Stimulated activated CD8-positive, alpha-beta memory T cell treated with anti-CD3 and anti-CD28 coated beads, Interleukin-12 subunit alpha, Interleukin-12 subunit beta, amount 100 ng/mL, for 24 hours (primary cell): Measurements from ENCODE around the gene TSHZ2.
"Not testable (repeated sequence)": the region's sequence is repeated elsewhere in the genome, so short reads cannot be mapped to it uniquely, and the experiment has no call there.

Source experiments
- DNase-seq: peaks from one replicate; pipeline ENCODE4 v3.0.0-alpha.2; 2020; ENCODE audit errors: extremely low read depth

The TSHZ2 gene

GRCh38 chr20:53085720-53086119 lies 113.6 kb downstream of the TSHZ2 start:
- DNase-seq = no peak

GRCh38 chr20:53087037-53087777 lies 115.0 kb downstream of the TSHZ2 start:
- no peak for DNase-seq

GRCh38 chr20:53088786-53089185 lies 116.6 kb downstream of the TSHZ2 start:
- no peak for DNase-seq

- not testable (repeated sequence) for DNase-seq
Observed at GRCh38 chr20:53089851-53090250, 117.7 kb downstream of the TSHZ2 start.

- no peak for DNase-seq
Observed at GRCh38 chr20:53091789-53092188, 119.6 kb downstream of the TSHZ2 start.

DNA sequence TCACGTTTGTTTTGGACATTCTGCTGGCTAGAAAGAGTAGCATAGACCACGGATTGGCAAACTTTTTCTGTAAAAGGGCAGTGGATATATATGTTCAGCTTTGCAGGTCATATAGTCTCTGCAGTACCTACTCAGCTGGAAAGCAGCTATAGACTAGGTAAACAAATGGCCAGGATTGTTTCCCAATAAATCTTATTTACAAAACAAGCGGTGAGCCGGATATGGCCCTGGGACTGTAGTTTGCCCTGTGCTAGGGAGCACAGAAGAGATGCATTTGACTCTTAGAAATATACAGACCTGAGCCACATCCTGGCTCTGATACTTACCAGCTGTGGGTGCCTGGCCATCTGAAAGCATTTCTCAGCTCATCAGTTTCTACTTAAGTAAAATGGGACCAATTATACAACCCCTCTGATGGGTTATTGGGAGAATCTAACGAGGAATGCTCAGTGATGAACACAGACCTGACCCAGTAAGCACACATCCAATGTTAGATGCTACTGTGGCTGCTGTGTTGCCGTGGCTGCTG lies 120.7 kb downstream of the TSHZ2 start:
- no peak for DNase-seq

- DNase-seq = no peak
Observed at GRCh38 chr20:53097371-53097770, 125.2 kb downstream of the TSHZ2 start.

DNA sequence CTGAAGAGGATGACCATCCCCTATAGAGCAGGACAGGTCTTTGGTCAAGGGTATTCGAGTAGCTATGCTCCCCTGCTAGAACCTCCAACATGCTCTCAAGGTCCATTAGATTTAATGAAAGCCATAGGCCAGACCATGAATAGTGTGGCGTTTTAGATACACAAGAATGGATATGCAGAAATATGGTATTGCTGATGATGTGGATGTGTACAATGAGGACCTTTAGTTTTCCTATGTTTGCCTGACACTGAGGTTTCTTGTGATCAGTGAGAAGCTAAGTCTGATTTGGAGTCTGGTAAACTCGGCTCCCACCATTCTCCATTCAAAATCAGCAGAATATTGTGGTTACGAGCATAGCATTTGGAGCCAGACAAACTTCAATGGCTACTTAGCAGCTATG lies 125.6 kb downstream of the TSHZ2 start:
- DNase-seq = no peak

DNA sequence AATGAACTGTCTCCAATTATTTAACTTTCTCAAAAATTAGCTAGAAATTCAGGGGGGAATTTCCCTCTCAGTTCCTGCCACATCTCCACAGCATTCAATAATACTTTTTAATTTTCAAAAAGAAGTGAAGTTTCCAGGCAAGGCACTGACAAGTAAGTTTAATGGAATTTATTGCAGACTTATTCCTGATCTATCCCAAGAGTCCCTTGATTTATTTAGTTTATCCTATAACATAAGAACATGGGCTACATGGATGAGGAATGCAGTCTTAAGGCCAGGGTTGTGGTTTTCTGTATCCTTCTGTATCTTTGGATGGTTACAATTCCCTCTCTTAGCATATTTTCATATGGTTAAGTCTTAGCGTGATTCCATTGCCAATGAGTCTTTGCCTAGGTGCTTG lies 126.5 kb downstream of the TSHZ2 start:
- DNase-seq = no peak

DNA sequence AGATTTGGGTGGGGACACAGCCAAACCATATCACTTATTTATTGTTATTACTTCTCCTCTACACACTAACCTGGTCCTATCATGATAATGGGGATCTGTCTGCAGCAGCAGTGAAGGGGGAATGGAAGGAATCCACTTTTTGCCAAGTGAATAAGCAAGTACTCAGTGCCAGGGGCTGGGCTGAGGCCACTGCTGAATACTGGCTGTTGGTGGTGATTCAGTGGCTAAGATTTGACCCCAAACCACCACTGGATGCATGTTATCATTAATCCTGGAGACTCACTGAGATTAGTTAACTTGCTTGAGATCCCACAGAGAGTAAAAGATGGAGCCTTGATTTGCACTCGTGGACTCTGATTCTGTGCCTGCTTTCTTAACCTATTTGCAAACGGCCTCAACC lies 127.7 kb downstream of the TSHZ2 start:
- no peak for DNase-seq

- DNase-seq = no peak
Observed at GRCh38 chr20:53100476-53100911, 128.3 kb downstream of the TSHZ2 start.

DNA sequence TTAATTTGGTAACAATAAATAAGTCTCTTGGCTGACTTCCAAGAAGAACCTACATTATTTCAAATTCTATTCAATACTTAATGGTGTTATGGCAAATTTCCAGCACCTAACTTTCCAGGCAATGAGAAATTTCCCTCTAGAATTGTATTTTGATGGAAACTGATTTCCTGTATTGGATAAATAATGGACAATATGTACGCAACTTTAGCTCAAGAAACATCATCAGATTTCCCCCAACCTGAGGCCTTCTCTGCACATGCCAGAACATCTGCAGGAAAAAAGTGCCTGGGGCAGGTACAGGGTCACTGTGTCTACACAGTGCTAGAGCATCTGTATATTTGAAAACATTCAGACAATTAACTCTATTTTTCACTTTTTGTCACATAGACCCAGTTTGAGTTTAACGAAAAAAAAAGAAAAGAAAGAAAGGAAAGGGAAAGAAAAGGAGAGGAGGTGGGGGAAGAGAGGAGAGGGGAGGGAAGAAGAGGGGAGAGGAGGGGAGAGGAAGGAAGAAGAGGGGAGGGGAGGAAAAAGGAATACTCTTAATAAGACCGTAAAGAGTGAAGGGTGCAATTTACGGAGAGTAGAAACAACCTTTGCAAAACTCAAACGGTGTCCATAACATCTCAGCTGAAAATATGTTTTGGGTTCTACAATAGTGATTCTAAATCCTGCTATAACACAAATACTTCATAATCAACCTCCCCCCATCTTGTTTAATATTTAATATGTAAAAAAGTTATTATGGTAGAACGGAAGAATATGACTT lies 130.0 kb downstream of the TSHZ2 start:
- no peak for DNase-seq

DNA sequence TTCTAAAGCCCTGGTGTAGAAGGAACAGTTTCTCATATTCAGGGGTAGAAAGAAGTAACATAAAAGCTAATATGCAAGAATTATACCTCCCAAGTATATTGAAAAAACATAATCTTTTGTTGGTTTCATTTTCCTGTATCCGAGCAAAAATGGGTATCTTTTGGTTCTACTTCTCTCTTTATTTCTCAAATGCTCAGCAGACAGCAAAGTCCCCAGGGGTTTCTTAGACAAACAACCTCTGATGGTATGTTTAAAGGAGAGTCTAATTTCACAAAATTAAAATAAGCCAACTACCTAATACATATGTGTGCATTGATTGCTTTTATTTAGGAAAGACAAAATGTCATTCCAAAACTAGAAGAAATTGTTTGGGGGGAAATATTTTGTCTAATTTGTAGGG lies 131.0 kb downstream of the TSHZ2 start:
- DNase-seq = no peak

DNA sequence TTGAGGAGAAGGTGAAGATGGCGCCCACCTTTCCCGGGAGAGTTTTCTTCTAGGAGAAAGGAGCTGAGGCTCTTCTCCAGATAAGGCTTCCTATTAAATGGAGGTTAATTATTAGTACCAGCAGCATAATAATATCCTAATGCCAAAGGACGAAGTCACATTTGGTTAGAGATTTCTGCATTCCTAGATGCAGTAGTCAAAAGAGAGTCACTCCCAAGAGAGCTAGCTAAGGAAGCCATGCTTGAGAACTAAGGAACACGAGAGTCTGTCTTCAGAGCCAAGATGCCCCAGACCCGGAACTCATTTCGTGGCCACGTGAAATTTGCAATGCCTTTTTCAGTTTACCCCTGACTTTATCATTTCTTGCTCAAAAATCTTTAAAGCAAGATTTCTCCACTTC lies 132.7 kb downstream of the TSHZ2 start:
- no peak for DNase-seq

DNA sequence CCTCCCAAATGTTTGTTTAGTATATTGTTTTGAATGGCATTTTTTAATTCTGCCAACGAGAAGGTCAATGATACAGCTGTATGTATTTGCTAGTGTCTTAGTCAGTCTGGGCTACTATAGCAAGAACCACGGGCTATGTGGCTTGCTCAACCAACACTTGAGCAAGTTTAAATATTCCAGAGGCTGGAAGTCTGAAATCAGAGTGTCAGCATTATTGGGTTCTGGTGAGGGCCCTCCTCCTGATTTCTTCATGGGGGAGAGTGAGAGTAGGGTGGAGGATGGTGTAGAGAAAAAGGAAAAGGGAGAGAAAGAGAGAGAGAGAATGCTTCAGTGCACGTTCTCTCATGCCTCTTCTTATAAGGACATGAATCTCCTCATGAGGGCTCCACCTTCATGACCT lies 144.6 kb downstream of the TSHZ2 start:
- DNase-seq = no peak

DNA sequence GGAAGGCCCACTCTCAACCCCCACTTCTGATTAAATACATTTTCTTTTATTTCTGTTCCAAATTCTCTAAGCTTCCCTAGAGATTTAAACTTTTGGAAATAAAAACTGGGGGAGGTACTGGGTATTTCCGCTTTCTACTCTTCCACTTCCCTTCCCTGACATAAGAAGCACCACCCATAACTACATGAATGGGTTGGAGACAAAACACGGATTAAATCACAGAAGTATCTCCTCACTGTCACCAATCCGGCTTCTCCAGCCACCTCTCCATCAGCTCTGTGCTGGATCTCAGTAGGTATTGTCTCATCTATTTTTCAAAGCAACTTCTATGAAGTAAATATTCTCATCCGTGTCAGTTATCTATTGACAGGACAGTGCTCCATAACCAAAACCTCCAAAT lies 150.7 kb downstream of the TSHZ2 start:
- no peak for DNase-seq

- DNase-seq = no peak
Observed at GRCh38 chr20:53124075-53124551, 152.0 kb downstream of the TSHZ2 start.

DNA sequence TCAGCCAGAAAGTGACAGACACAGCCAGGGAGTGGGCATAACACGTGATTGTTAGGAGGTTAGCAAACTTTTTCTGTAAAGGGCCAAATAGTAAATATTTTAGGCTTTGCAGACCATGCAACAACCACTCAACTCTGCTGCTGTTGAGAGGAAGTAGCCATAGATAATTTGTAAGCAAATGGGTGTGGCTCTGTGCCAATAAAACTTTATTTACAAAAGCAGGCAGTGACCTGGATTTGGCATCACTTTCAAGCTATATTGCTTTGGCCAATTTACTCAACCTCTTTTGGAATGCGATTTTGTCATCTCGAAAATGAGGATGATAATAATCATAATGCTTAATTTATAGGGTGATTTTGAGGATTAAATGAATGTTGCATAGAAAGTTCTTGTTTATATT lies 152.6 kb downstream of the TSHZ2 start:
- DNase-seq = no peak

DNA sequence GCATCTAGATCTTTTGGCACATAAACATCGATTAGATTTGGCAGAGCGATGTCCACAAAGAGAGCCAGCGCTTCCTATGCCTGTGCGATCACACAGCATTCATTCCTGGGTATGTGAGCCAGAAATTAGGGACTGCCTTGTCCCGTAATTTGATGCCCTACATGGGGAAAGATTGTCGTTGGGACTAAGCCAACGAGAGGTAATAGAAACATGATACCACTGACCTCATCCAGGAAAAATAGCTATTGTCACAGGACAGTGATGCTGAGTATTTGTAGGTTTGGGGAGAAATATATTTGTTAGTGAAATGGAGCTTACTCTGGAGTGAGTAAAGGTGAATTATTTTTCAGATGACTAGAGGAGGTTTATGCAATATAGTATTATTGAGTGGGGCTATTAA lies 154.0 kb downstream of the TSHZ2 start:
- DNase-seq = no peak

GRCh38 chr20:53127027-53127426 lies 154.9 kb downstream of the TSHZ2 start:
- no peak for DNase-seq

GRCh38 chr20:53128004-53128403 lies 155.8 kb downstream of the TSHZ2 start:
- DNase-seq = no peak

DNA sequence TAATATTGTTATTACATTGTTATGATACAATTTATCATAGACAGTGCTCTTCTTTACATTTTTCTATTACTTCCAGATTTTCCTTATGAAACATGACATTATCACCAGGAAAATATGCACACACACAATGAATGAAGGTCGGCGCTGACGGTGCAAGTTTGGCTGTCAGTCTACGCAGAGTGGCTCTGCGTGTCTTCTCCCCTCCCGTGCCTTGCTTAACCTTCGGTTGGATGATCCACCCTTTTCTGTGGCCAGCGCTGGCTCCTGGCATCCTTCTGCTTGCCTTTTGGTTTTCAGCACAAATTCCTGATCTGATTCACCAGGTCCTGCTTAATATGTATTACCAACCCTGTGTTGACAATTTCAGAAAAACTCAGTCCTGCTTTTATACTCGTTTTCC lies 157.4 kb downstream of the TSHZ2 start:
- DNase-seq = no peak

DNA sequence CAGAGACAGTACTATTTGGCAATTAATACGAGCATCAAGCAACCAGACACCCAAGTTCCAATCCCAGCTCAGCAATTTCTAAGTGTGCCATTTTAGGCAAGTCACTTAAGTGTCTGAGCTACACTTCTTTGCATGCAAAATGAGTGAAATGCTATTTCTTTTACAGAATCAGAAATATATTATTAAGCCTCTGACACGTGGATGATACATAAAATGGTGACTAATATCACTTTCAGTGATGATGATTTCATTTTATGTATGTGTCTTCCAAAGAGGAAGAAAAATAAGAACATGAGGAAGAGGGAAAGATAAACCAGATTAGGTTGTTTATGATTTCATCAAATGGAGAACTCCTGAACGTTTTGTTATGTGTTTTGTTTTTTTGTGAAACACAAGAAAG lies 158.6 kb downstream of the TSHZ2 start:
- DNase-seq = no peak
